ENCODE data around the gene FUT8.

The FUT8 gene

GRCh38 chr14:65555358-65555757 lies 142.8 kb downstream of the FUT8 start:
- no peak overlapping the region for H3K27ac ChIP-seq
- H3K4me3 ChIP-seq = no peak overlapping the region
- H3K4me1 ChIP-seq = no peaks in the 10 kb centered on the region
- H3K27me3 ChIP-seq = no peaks in the 10 kb centered on the region
- no peak for DNase-seq
- intact Hi-C loops (cut with DNase I; ENCODE audit: low total_unique reads) = no loop called here
- no peaks in the 10 kb centered on the region for H3K9me3 ChIP-seq
- H3K36me3 ChIP-seq = no peaks in the 10 kb centered on the region
- TF ChIP-seq CTCF (IDR thresholded peaks at IDR 0.05) = no peak

DNA sequence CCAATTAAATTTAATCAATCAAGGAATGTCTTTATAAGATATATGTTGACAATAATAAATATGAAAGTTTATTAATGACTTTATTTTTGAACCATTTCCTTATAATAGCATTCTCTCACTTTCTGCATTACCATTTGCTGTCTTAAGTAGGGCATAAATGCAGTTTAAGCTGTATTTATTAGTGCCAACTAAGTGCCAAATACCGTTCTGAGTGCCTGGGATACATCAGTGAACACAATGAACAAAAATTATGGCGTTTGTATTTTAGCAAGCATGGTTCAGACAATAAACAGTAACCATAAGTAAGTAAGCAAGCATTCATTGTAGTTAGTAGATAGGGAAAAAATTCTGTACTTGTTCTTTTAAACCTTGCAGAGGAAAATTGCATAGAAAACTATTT lies 145.8 kb downstream of the FUT8 start:
- no peaks in the 10 kb centered on the region for H3K4me1 ChIP-seq
- peaks cover 0 to 6% (median 0%) of the 10 kb centered on the region in 3 donors for H3K36me3 ChIP-seq
- intact Hi-C loops (cut with DNase I; ENCODE audit: low total_unique reads) = no loop called here
- H3K27ac ChIP-seq = no peak overlapping the region
- DNase-seq = no peak
- no peak overlapping the region for H3K4me3 ChIP-seq
- no peaks in the 10 kb centered on the region for H3K9me3 ChIP-seq
- H3K27me3 ChIP-seq = no peaks in the 10 kb centered on the region
- TF ChIP-seq CTCF (IDR thresholded peaks at IDR 0.05) = no peak

DNA sequence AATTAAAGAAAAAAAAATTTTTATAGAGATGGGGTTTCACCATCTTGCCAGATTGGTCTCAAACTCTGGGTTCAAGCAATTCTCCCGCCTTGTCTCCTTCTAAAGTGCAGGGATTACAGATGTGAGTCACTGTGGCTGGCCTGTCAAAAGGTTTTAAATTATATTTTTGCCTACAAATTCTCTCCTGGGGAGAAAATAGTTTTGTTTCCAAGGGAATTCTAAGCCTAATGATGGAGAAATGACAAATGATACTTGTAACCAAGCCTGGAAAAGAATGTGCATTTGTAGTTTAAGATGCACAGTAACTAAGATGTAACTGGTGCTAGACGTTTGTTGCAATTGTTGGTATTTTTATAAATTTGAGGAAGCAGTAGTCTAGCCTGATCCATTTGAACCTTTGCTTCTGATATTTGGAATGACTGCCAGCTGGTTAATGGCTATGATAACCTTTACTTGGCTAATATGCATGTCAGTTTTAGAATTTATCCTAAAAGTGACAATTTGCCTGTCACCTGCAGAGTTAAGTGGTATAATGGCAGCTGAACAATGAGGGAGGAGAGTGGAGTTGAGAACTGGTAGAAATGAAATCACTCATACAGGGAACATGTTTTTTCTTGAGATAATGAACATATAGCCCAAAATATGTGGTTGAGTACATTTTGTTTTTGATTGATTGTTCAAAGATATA lies 148.0 kb downstream of the FUT8 start:
- Histone ChIP-seq H3K27ac (no peak overlapping the region), H3K27me3 (no peaks in the 10 kb centered on the region), H3K9me3 (no peaks in the 10 kb centered on the region), H3K36me3 (peaks cover 0 to 6% (median 0%) of the 10 kb centered on the region in 3 donors), H3K4me3 (no peak overlapping the region), H3K4me1 (no peaks in the 10 kb centered on the region)
- TF ChIP-seq CTCF (IDR thresholded peaks at IDR 0.05) = no peak
- intact Hi-C loops (cut with DNase I; ENCODE audit: low total_unique reads) = no loop called here
- no peak for DNase-seq

- Histone ChIP-seq H3K36me3 (peaks cover 0 to 6% (median 0%) of the 10 kb centered on the region in 3 donors), H3K4me1 (no peaks in the 10 kb centered on the region), H3K4me3 (no peak overlapping the region), H3K9me3 (no peaks in the 10 kb centered on the region), H3K27ac (no peak overlapping the region), H3K27me3 (no peaks in the 10 kb centered on the region)
- no peak for TF ChIP-seq CTCF (IDR thresholded peaks at IDR 0.05)
- DNase-seq = no peak
- intact Hi-C loops (cut with DNase I; ENCODE audit: low total_unique reads) = no loop called here
Measured at GRCh38 chr14:65564370-65564769, 151.8 kb downstream of the FUT8 start.

GRCh38 chr14:65565948-65566347 lies 153.4 kb downstream of the FUT8 start:
- no peaks in the 10 kb centered on the region for H3K27me3 ChIP-seq
- no peak overlapping the region for H3K4me3 ChIP-seq
- H3K27ac ChIP-seq = no peak overlapping the region
- H3K36me3 ChIP-seq = peaks cover 0 to 6% (median 0%) of the 10 kb centered on the region in 3 donors
- no peak for DNase-seq
- intact Hi-C loops (cut with DNase I; ENCODE audit: low total_unique reads) = no loop called here
- TF ChIP-seq CTCF (IDR thresholded peaks at IDR 0.05) = no peak
- no peaks in the 10 kb centered on the region for H3K4me1 ChIP-seq
- no peaks in the 10 kb centered on the region for H3K9me3 ChIP-seq

Data from tibial artery (tissue), 4 donors.